ENCODE results near the gene PLA2G6. TPM values are rescaled to one million over a fixed set of nuclear protein-coding genes. Genes with fewer than 3 reads are reported as not detected.

The PLA2G6 gene
- total RNA-seq, 1 experiment from 2014 or later, result 1.0 TPM

GRCh38 chr22:38108561-38109319 is 72.9 kb downstream of the PLA2G6 start:
- Histone ChIP-seq H3K27ac (no peak overlapping the region), H3K9me3 (replicated peaks) (no peaks in the 10 kb centered on the region), H3K36me3 (no peaks in the 10 kb centered on the region), H3K4me3 (no peak overlapping the region), H3K4me1 (replicated peaks) (no peaks in the 10 kb centered on the region), H3K27me3 (replicated peaks) (no peaks in the 10 kb centered on the region)
- DNase-seq (ENCODE audit: low read depth in 1 of 2, low spot score in 2 of 2), result no peak

- Histone ChIP-seq H3K4me1 (replicated peaks) (no peaks in the 10 kb centered on the region), H3K27me3 (replicated peaks) (no peaks in the 10 kb centered on the region), H3K9me3 (replicated peaks) (no peaks in the 10 kb centered on the region), H3K4me3 (no peak overlapping the region), H3K27ac (no peak overlapping the region), H3K36me3 (no peaks in the 10 kb centered on the region)
- no peak for DNase-seq (ENCODE audit: low read depth in 1 of 2, low spot score in 2 of 2)
Observed at GRCh38 chr22:38107692-38108515, 73.7 kb downstream of the PLA2G6 start.

- no peak for DNase-seq (ENCODE audit: low read depth in 1 of 2, low spot score in 2 of 2)
- Histone ChIP-seq H3K27ac (no peak overlapping the region), H3K9me3 (replicated peaks) (no peaks in the 10 kb centered on the region), H3K36me3 (no peaks in the 10 kb centered on the region), H3K4me3 (no peak overlapping the region), H3K4me1 (replicated peaks) (no peaks in the 10 kb centered on the region), H3K27me3 (replicated peaks) (no peaks in the 10 kb centered on the region)
Observed at GRCh38 chr22:38106814-38107578, 74.6 kb downstream of the PLA2G6 start.

GRCh38 chr22:38104084-38104483 is 77.5 kb downstream of the PLA2G6 start:
- no peak overlapping the region for H3K4me3 ChIP-seq
- H3K9me3 ChIP-seq (replicated peaks), result no peaks in the 10 kb centered on the region
- no peaks in the 10 kb centered on the region for H3K36me3 ChIP-seq
- no peaks in the 10 kb centered on the region for H3K27me3 ChIP-seq (replicated peaks)
- no peaks in the 10 kb centered on the region for H3K4me1 ChIP-seq (replicated peaks)
- H3K27ac ChIP-seq, result no peak overlapping the region
- no peak for DNase-seq (ENCODE audit: low read depth in 1 of 2, low spot score in 2 of 2)

- Histone ChIP-seq H3K36me3 (no peaks in the 10 kb centered on the region), H3K4me1 (replicated peaks) (no peaks in the 10 kb centered on the region), H3K9me3 (replicated peaks) (no peaks in the 10 kb centered on the region), H3K27me3 (replicated peaks) (no peaks in the 10 kb centered on the region), H3K27ac (no peak overlapping the region), H3K4me3 (no peak overlapping the region)
- no peak for DNase-seq (ENCODE audit: low read depth in 1 of 2, low spot score in 2 of 2)
Observed at GRCh38 chr22:38103641-38104040, 78.0 kb downstream of the PLA2G6 start.

- no peak overlapping the region for H3K27ac ChIP-seq
- H3K4me3 ChIP-seq, result no peak overlapping the region
- no peaks in the 10 kb centered on the region for H3K27me3 ChIP-seq (replicated peaks)
- no peaks in the 10 kb centered on the region for H3K9me3 ChIP-seq (replicated peaks)
- no peak for DNase-seq (ENCODE audit: low read depth in 1 of 2, low spot score in 2 of 2)
- H3K4me1 ChIP-seq (replicated peaks), result peaks cover 4% of the 10 kb centered on the region; the same call in 1 of the 2 replicates
- H3K36me3 ChIP-seq, result no peaks in the 10 kb centered on the region
Observed at GRCh38 chr22:38098410-38099249, 83.0 kb downstream of the PLA2G6 start.

GRCh38 chr22:38097557-38098409 is 83.8 kb downstream of the PLA2G6 start:
- DNase-seq (ENCODE audit: low read depth in 1 of 2, low spot score in 2 of 2), result no peak
- Histone ChIP-seq H3K36me3 (no peaks in the 10 kb centered on the region), H3K4me1 (replicated peaks) (peaks cover 4% of the 10 kb centered on the region; the same call in 1 of the 2 replicates), H3K4me3 (no peak overlapping the region), H3K9me3 (replicated peaks) (no peaks in the 10 kb centered on the region), H3K27ac (no peak overlapping the region), H3K27me3 (replicated peaks) (no peaks in the 10 kb centered on the region)

GRCh38 chr22:38097058-38097457 is 84.6 kb downstream of the PLA2G6 start:
- H3K4me1 ChIP-seq (replicated peaks), result peaks cover 4% of the 10 kb centered on the region; the same call in 1 of the 2 replicates
- 0 out of 2 replicates have a peak, but pooled peaks cover under 1% of the 10 kb centered on the region for H3K27me3 ChIP-seq (replicated peaks)
- H3K9me3 ChIP-seq (replicated peaks), result no peaks in the 10 kb centered on the region
- H3K4me3 ChIP-seq, result no peak overlapping the region
- DNase-seq (ENCODE audit: low read depth in 1 of 2, low spot score in 2 of 2), result no peak
- H3K36me3 ChIP-seq, result no peaks in the 10 kb centered on the region
- no peak overlapping the region for H3K27ac ChIP-seq

GRCh38 chr22:38089474-38089851 is 92.2 kb downstream of the PLA2G6 start:
- H3K27ac ChIP-seq, result no peak overlapping the region
- H3K4me3 ChIP-seq, result no peak overlapping the region
- no peak for DNase-seq (ENCODE audit: low read depth in 1 of 2, low spot score in 2 of 2)
- peaks cover 15% of the 10 kb centered on the region for H3K27me3 ChIP-seq (replicated peaks)
- H3K9me3 ChIP-seq (replicated peaks), result 0 out of 2 replicates have a peak, but pooled peaks cover 3% of the 10 kb centered on the region
- H3K36me3 ChIP-seq, result no peaks in the 10 kb centered on the region
- peaks cover 4% of the 10 kb centered on the region for H3K4me1 ChIP-seq (replicated peaks)

GRCh38 chr22:38088629-38089473 is 92.8 kb downstream of the PLA2G6 start:
- no peaks in the 10 kb centered on the region for H3K36me3 ChIP-seq
- 0 out of 2 replicates have a peak, but pooled peaks cover 3% of the 10 kb centered on the region for H3K9me3 ChIP-seq (replicated peaks)
- DNase-seq (ENCODE audit: low read depth in 1 of 2, low spot score in 2 of 2), result no peak
- H3K27me3 ChIP-seq (replicated peaks), result peaks cover 15% of the 10 kb centered on the region
- H3K27ac ChIP-seq, result no peak overlapping the region
- H3K4me3 ChIP-seq, result no peak overlapping the region
- H3K4me1 ChIP-seq (replicated peaks), result peaks cover 4% of the 10 kb centered on the region

GRCh38 chr22:38087855-38088254 is 93.8 kb downstream of the PLA2G6 start:
- Histone ChIP-seq H3K9me3 (replicated peaks) (0 out of 2 replicates have a peak, but pooled peaks cover 3% of the 10 kb centered on the region), H3K27me3 (replicated peaks) (peaks cover 15% of the 10 kb centered on the region), H3K4me1 (replicated peaks) (peaks cover 4% of the 10 kb centered on the region), H3K27ac (no peak overlapping the region), H3K36me3 (no peaks in the 10 kb centered on the region), H3K4me3 (no peak overlapping the region)
- no peak for DNase-seq (ENCODE audit: low read depth in 1 of 2, low spot score in 2 of 2)
